A549 (cell line): ENCODE data around the gene LAMA3. TPM values are rescaled to one million over a fixed set of nuclear protein-coding genes. Genes with fewer than 3 reads are reported as not detected.

Source experiments
- ATAC-seq, 2 experiments: fragments of 200-7000 bp in 1 of 2; fragments of >200 bp in 1 of 2; cut with Nextera tagmentation in 1 of 2; cut with Tn5 transposase in 1 of 2; 3 replicates each; pipeline versions ENCODE4 v1.8.0 to v1.9.1; 2018 to 2020; ENCODE audit warnings: mild to moderate bottlenecking in 1 of 2, moderate library complexity in 1 of 2
- CTCF ChIA-PET: fragments of 300-600 bp; sonication (Branson Sonifier 250); formaldehyde crosslinking; extraction: SDS; loops from one replicate; lab custom pipeline; 2021; ENCODE audit warnings: antibody characterized with exemption, inconsistent platforms; lab: Yijun Ruan, JAX
- POLR2A ChIA-PET: fragments of 350-600 bp; formaldehyde crosslinking; extraction: SDS; loops from one replicate; lab custom pipeline; 2021; ENCODE audit warnings: antibody characterized with exemption, inconsistent platforms; lab: Yijun Ruan, JAX
- DNase-seq, 2 experiments: peaks; one replicate each; pipeline versions ENCODE4 v3.0.0 to v3.0.0-alpha.2; 2011 to 2016; ENCODE audit warnings: low read depth in 1 of 2, low spot score in 1 of 2
- FAIRE-seq: peaks from 2 replicates; lab custom pipeline; 2011; peaks lifted over from hg19 to GRCh38; lab: Jason Lieb, UNC
- H3K27ac ChIP-seq, 2 experiments: fragments of >200 bp; sonication (Bioruptor Twin); formaldehyde crosslinking; 3 replicates each; pipeline ENCODE4 v1.5.1; 2016 to 2017
- H3K4me1 ChIP-seq: fragments of >200 bp; sonication (Bioruptor Twin); formaldehyde crosslinking; 3 replicates; pipeline ENCODE4 v1.6.1; 2016
- H3K4me2 ChIP-seq: fragments of >200 bp; sonication (Bioruptor Twin); formaldehyde crosslinking; 3 replicates; pipeline ENCODE4 v1.6.1; 2016
- H3K4me3 ChIP-seq: fragments of >200 bp; sonication (Bioruptor Twin); formaldehyde crosslinking; 3 replicates; pipeline ENCODE4 v1.5.1; 2016
- H3K9me3 ChIP-seq: fragments of >200 bp; sonication (Bioruptor Twin); formaldehyde crosslinking; 3 replicates; pipeline ENCODE4 v1.6.1; 2016
- BCL3 ChIP-seq: fragments of >200 bp; sonication (Bioruptor Twin); formaldehyde crosslinking; IDR thresholded peaks from 3 replicates; pipeline ENCODE4 v1.6.1; 2016
- CBX2 ChIP-seq: fragments of 200-600 bp; sonication (generic); IDR thresholded peaks from 2 replicates; pipeline ENCODE4 v1.6.1; 2016; ENCODE audit warnings: low read depth, mild to moderate bottlenecking, borderline replicate concordance
- CBX8 ChIP-seq: fragments of 200-600 bp; sonication (generic); IDR thresholded peaks from 2 replicates; pipeline ENCODE4 v1.6.1; 2016
- CTCF ChIP-seq: fragments of >200 bp; sonication (Bioruptor Twin); formaldehyde crosslinking; IDR thresholded peaks from 3 replicates; pipeline ENCODE4 v1.5.1; 2016
- ESRRA ChIP-seq: fragments of 150-350 bp; IDR thresholded peaks from 2 replicates; pipeline ENCODE4 v1.6.1; 2014; ENCODE audit warnings: mild to moderate bottlenecking, low read length, borderline replicate concordance
- FOSB ChIP-seq: fragments of 250-450 bp; sonication (Bioruptor Pico); IDR thresholded peaks from 2 replicates; pipeline ENCODE4 v1.5.0; 2020; ENCODE audit warnings: mild to moderate bottlenecking, moderate library complexity
- GATA3 ChIP-seq: IDR thresholded peaks from 2 replicates; pipeline ENCODE4 v1.6.1; 2012; ENCODE audit warnings: borderline replicate concordance
- HEYL ChIP-seq: fragments of 250-450 bp; sonication (Bioruptor Pico); IDR thresholded peaks from 2 replicates; pipeline ENCODE4 v1.8.0; 2021; ENCODE audit warnings: mild to moderate bottlenecking, moderate library complexity
- HMGXB4 ChIP-seq: fragments of 250-450 bp; sonication (Bioruptor Pico); IDR thresholded peaks from 2 replicates; pipeline ENCODE4 v1.5.0; 2021; ENCODE audit warnings: mild to moderate bottlenecking, moderate library complexity, borderline replicate concordance
- KDM5A ChIP-seq: fragments of 200-600 bp; sonication (generic); IDR thresholded peaks from 2 replicates; pipeline ENCODE4 v1.6.1; 2016; ENCODE audit warnings: antibody characterized with exemption, mild to moderate bottlenecking
- MYC ChIP-seq: IDR thresholded peaks from 2 replicates; pipeline ENCODE4 v1.6.1; 2012; ENCODE audit warnings: mild to moderate bottlenecking, inconsistent platforms, low read length, improper control_type of control experiment, borderline replicate concordance
- NPAS2 ChIP-seq: fragments of 250-450 bp; sonication (Bioruptor Pico); IDR thresholded peaks from 2 replicates; pipeline ENCODE4 v1.8.0; 2022; ENCODE audit warnings: mild to moderate bottlenecking, moderate library complexity, borderline replicate concordance
- POLR2A ChIP-seq: IDR thresholded peaks from 2 replicates; pipeline ENCODE4 v1.6.1; 2012; ENCODE audit warnings: mild to moderate bottlenecking, low read length
- RAD21 ChIP-seq, 2 experiments: fragments of >200 bp in 1 of 2; sonication (Bioruptor Twin) in 1 of 2; formaldehyde crosslinking in 1 of 2; IDR thresholded peaks in 1 of 2; conservative IDR thresholded peaks in 1 of 2; 2 replicates in 1 of 2; 3 replicates in 1 of 2; pipeline ENCODE4 v1.6.1; 2012 to 2018; ENCODE audit warnings: inconsistent platforms in 1 of 2
- RCOR1 ChIP-seq: fragments of 150-350 bp; IDR thresholded peaks from 2 replicates; pipeline ENCODE4 v1.6.1; 2014; ENCODE audit warnings: antibody characterized with exemption, low read length, low read depth
- REST ChIP-seq: fragments of 200-600 bp; sonication (generic); IDR thresholded peaks from 2 replicates; pipeline ENCODE4 v1.6.1; 2016; ENCODE audit warnings: antibody characterized with exemption, mild to moderate bottlenecking, moderate library complexity
- RFX5 ChIP-seq: fragments of 450-650 bp; IDR thresholded peaks from 2 replicates; pipeline ENCODE4 v1.7.1; 2014; ENCODE audit warnings: antibody characterized with exemption, mild to moderate bottlenecking, moderate library complexity
- SMC3 ChIP-seq: fragments of >200 bp; sonication (Bioruptor Twin); formaldehyde crosslinking; IDR thresholded peaks from 3 replicates; pipeline ENCODE4 v1.6.1; 2018; ENCODE audit warnings: inconsistent platforms
- ZC3H11A ChIP-seq: fragments of 450-650 bp; IDR thresholded peaks from 2 replicates; pipeline ENCODE4 v1.6.1; 2014; ENCODE audit warnings: antibody characterized with exemption, mild to moderate bottlenecking
- ZSCAN20 ChIP-seq: fragments of 250-450 bp; sonication (Bioruptor Pico); IDR thresholded peaks from 2 replicates; pipeline ENCODE4 v1.8.0; 2022; ENCODE audit warnings: mild to moderate bottlenecking, moderate library complexity
- WGBS: methylation state at CpG from one replicate; pipeline ENCODE4 v1.1.6; 2017; ENCODE audit errors: missing lambda C conversion rate; 5-methylcytosine and 5-hydroxymethylcytosine counted together
- polyA plus RNA-seq, 4 experiments: library from polyadenylated mRNA; depleted of rRNA in 3 of 4; stranded (reverse); fragments of >200 nt; fragmentation: RNase III in 1 of 4; extraction: RNeasy Plus Mini Kit Qiagen cat#74134 plus additional on column Dnase treatment in 1 of 4; gene quantifications; 2 replicates in 3 of 4; 3 replicates in 1 of 4; pipeline ENCODE4 v1.2.3, GENCODE V29; 2011 to 2017

Gene LAMA3
- polyA plus RNA-seq, 2 of the 4 experiments (the other 2 are of a cell fraction) = 18.2 to 31.0 TPM

GRCh38 chr18:23758281-23758680, 69.0 kb downstream of the LAMA3 start (continued):
- TF ChIP-seq HMGXB4 (CRISPR knock-in tag) (no peak), RCOR1 (no peak), ZSCAN20 (CRISPR knock-in tag) (no peak), RAD21 (conservative IDR thresholded peaks at IDR 0.05 in 1 of 2, IDR thresholded peaks at IDR 0.05 in 1 of 2) (no peak), ESRRA (no peak)

GRCh38 chr18:23761941-23762340, 72.7 kb downstream of the LAMA3 start:
- WGBS = 81% methylated on average over 5 of the region's 5 CpGs
- no peak for TF ChIP-seq CTCF
- TF ChIP-seq REST = no peak
- no peak for TF ChIP-seq MYC
- TF ChIP-seq KDM5A = no peak
- no peak for TF ChIP-seq ZC3H11A
- TF ChIP-seq GATA3 = no peak
- no peak for TF ChIP-seq RFX5
- no peak for TF ChIP-seq CBX2
- no peak for TF ChIP-seq FOSB (CRISPR knock-in tag)
- no peak for TF ChIP-seq BCL3
- Histone ChIP-seq H3K4me3 (no peak overlapping the region), H3K4me2 (no peak overlapping the region), H3K4me1 (no peaks in the 10 kb centered on the region), H3K27ac (no peak overlapping the region), H3K9me3 (no peaks in the 10 kb centered on the region)
- FAIRE-seq (no peak), DNase-seq (no peak), ATAC-seq (no peak)
- CTCF ChIA-PET = interaction anchor here (1.9 kb wide), 1 partner anchor 10 kb away, joined by 4 read pairs; no protein-coding TSS in a partner anchor
- POLR2A ChIA-PET = no interaction called here

GRCh38 chr18:23763343-23763742, 74.1 kb downstream of the LAMA3 start:
- POLR2A ChIA-PET = no interaction called here
- no peak for ATAC-seq
- CTCF ChIA-PET = no interaction called here
- H3K4me3 ChIP-seq = no peak overlapping the region
- DNase-seq = no peak
- no peaks in the 10 kb centered on the region for H3K4me1 ChIP-seq
- FAIRE-seq = no peak
- no peaks in the 10 kb centered on the region for H3K9me3 ChIP-seq
- no peak overlapping the region for H3K4me2 ChIP-seq
- no peak overlapping the region for H3K27ac ChIP-seq
- WGBS = 93% methylated on average over 4 of the region's 4 CpGs
- TF ChIP-seq POLR2A (no peak), CBX2 (no peak), SMC3 (no peak), CBX8 (no peak), RFX5 (no peak), NPAS2 (CRISPR knock-in tag) (no peak), HMGXB4 (CRISPR knock-in tag) (no peak), ESRRA (no peak), REST (no peak), RAD21 (conservative IDR thresholded peaks at IDR 0.05 in 1 of 2, IDR thresholded peaks at IDR 0.05 in 1 of 2) (no peak), HEYL (CRISPR knock-in tag) (no peak)
